Measurements from ENCODE around the gene DDR2.
"Not testable (repeated sequence)": the region's sequence is repeated elsewhere in the genome, so short reads cannot be mapped to it uniquely, and the experiment has no call there.

The DDR2 gene

DNA sequence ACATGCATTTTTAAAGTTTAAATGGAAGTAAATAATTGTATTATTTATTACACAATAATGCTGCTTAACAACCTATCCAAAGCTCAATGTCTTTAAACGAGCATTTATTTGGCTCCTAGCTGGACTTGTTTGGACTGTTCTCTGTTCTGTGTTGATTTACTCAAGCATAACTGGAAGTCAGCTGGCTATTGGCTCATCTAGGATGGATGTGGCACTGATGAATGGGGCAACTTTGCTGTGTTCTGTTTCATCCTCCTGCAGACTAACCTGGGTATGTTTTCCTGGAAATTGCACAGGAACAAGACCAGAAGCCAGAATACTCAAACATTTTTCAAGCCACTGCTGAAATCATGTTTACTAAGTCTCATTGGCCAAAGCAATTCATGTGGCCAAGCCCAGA lies 87.4 kb downstream of the DDR2 start:
- DNase-seq (ENCODE audit: low read depth in 2 of 2, low spot score in 1 of 2): no peak

GRCh38 chr1:162720996-162721395 lies 88.7 kb downstream of the DDR2 start:
- DNase-seq (ENCODE audit: low read depth in 2 of 2, low spot score in 1 of 2): no peak

GRCh38 chr1:162721471-162721870 lies 89.2 kb downstream of the DDR2 start:
- DNase-seq (ENCODE audit: low read depth in 2 of 2, low spot score in 1 of 2): no peak

- DNase-seq (ENCODE audit: low read depth in 2 of 2, low spot score in 1 of 2): no peak
Observed at GRCh38 chr1:162722036-162722435, 89.8 kb downstream of the DDR2 start.

- no peak for DNase-seq (ENCODE audit: low read depth in 2 of 2, low spot score in 1 of 2)
Observed at GRCh38 chr1:162724583-162725120, 92.4 kb downstream of the DDR2 start.

DNA sequence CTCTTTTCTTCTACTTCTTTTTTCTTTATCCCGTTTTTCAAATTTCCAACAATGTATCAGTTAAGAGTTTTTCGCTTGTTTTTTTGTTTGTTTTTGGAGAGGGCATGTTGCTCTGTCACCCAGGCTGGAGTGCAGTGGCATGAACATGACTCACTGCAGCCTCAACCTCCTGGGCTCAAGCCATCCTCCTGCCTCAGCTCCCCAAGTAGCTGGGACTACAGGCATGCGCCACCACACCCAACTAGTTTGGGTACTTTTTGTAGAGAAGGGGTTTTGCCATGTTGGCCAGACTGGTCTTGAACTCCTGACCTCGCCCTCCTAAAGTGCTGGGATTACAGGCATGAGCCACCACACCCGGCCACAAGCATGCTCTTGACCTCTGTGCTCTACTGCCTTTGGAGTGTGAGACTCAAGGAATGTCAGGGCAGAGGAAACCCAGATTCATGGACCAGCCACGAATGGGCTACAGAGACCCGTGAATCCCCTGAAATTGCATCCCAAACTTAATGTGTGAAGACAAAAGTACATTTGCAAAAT lies 93.1 kb downstream of the DDR2 start:
- DNase-seq (ENCODE audit: low read depth in 2 of 2, low spot score in 1 of 2): no peak

GRCh38 chr1:162726555-162726954 lies 94.3 kb downstream of the DDR2 start:
- no peak for DNase-seq (ENCODE audit: low read depth in 2 of 2, low spot score in 1 of 2)

- DNase-seq (ENCODE audit: low read depth in 2 of 2, low spot score in 1 of 2): not testable (repeated sequence)
Observed at GRCh38 chr1:162727493-162727892, 95.2 kb downstream of the DDR2 start.

DNA sequence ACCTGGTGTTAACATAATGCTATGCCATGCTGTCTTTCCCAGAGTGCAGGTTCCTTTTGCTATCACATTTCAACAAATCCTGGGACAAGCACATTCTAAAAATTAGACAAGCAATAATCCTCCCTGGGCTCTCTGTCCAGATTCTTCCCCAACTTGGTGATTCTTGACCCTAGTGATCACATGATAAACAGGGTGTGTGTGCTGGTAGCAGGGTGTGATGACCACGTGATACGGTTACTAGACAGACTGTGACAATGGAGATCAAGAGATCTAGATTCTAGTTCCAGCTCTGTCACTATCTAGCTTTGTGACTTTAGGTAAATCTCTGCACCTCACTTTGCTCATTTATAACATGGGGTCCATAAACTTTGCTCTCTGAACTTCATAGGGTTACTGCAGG lies 96.3 kb downstream of the DDR2 start:
- DNase-seq (ENCODE audit: low read depth in 2 of 2, low spot score in 1 of 2): no peak

GRCh38 chr1:162729195-162729774 lies 97.0 kb downstream of the DDR2 start:
- DNase-seq (ENCODE audit: low read depth in 2 of 2, low spot score in 1 of 2): not testable (repeated sequence)

GRCh38 chr1:162732094-162732493 lies 99.8 kb downstream of the DDR2 start:
- DNase-seq (ENCODE audit: low read depth in 2 of 2, low spot score in 1 of 2): no peak

DNA sequence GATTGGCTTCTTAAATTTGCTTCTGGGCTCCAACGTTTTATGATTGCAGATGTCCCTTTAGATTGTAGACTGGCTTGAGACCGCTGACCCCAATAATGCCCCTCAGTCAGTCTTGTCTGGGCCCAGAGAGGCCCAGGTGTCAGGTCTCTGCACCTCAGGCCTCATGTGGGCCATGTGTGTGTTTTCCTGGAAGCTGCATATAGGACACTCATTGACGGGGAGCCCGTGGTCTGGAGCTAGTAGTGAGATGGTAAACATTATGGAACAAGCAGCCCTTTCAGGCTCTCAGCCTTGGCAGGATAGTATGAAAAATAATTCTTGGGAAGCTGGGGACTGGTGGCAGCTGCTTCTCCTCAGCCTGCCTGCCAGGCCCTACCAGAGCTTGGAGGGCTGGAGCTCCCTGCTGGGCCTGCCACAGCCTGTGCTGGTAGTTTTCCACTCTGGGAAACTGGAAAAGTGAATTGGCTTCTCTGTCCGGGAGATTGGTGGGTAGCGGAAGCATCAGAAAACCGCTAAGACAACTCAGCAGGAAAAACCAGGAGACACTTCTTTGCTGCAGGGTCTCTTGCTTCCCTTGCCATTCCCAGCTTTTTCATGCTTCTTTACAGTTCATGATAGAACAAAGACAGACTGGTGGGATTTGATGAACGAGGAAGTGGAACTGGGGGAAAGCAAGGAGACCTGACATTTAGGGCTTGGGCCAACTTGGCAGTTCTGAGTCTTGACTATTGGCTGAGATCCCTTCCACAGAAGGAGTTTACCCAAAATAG lies 100.5 kb downstream of the DDR2 start:
- DNase-seq (ENCODE audit: low read depth in 2 of 2, low spot score in 1 of 2): no peak

- DNase-seq (ENCODE audit: low read depth in 2 of 2, low spot score in 1 of 2): no peak
Observed at GRCh38 chr1:162733336-162733590, 101.0 kb downstream of the DDR2 start.

DNA sequence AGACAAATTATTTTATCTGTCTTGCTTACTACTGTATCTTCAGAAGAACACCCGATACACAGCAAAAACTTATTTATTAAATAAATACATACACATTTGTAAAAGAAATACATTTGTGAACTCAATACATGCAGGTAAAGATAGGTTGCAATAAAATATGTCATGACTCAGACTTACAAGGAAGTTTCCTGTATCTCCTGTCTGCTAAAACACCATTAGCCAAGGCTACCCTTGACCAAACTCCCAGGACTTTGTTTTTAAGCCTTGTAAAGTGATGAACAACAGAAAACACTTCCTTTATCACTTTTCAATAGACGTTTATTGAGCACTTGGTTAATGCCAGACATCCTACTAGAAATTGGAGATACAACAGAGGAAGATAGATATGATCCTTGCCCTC lies 101.8 kb downstream of the DDR2 start:
- DNase-seq (ENCODE audit: low read depth in 2 of 2, low spot score in 1 of 2): no peak

DNA sequence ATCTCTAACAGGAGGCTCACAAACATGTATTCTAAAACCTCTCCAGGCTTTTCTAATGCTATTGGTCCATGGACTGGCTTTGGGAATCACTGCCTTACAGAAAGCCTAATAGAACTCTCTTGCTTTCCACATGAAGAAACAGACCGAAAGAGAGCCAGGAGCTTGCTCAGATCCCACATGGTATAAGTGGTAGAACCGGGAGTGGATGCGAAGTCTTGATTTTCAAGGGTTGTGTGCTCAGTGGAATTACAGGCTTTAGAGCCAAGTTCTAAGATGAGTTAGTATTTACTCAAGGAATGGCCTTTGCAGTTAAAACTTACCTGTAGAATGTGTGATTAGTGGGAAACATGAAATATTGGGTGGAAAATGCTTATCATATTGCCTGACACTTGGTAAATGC lies 103.9 kb downstream of the DDR2 start:
- no peak for DNase-seq (ENCODE audit: low read depth in 2 of 2, low spot score in 1 of 2)

DNA sequence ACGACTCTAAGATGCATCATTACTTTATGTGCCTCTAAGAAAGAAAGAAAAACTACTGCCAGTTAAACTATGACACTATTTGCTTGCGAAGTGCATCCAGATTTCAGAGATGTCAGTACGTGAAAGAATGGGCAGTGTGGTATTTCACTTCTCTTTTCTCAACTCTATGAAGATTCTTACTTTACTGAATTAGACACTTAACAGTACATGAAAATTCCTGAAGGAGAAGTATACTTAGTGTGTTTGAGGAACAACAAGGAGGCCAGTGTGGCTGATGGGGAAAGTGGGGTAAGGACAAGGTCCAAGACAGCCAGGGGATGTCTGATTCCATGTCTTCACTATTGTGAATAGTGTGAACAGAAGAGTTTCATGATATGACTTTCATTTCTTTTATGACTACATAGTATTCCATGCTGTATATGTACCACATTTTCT lies 104.4 kb downstream of the DDR2 start:
- DNase-seq (ENCODE audit: low read depth in 2 of 2, low spot score in 1 of 2): no peak

GRCh38 chr1:162740755-162741154 lies 108.5 kb downstream of the DDR2 start:
- no peak for DNase-seq (ENCODE audit: low read depth in 2 of 2, low spot score in 1 of 2)

DNA sequence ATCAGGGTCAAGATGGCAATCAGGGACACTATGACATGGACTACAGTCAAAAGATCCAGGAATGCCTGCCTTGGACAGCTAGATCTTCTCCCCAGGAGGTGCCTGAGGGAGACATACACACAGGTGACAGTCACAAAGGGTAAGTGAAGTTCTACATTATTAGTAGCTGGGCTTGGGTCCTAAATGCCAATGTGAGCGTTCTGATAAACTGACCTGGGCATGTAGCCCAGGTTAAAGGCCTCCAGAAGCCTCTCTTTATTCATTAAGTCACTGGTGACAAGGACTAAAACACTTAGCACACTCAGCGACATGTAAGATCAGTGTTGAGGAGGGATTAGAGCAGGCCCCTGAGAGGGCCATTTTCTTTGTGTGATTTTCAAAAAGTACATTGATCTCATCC lies 109.3 kb downstream of the DDR2 start:
- no peak for DNase-seq (ENCODE audit: low read depth in 2 of 2, low spot score in 1 of 2)

DNA sequence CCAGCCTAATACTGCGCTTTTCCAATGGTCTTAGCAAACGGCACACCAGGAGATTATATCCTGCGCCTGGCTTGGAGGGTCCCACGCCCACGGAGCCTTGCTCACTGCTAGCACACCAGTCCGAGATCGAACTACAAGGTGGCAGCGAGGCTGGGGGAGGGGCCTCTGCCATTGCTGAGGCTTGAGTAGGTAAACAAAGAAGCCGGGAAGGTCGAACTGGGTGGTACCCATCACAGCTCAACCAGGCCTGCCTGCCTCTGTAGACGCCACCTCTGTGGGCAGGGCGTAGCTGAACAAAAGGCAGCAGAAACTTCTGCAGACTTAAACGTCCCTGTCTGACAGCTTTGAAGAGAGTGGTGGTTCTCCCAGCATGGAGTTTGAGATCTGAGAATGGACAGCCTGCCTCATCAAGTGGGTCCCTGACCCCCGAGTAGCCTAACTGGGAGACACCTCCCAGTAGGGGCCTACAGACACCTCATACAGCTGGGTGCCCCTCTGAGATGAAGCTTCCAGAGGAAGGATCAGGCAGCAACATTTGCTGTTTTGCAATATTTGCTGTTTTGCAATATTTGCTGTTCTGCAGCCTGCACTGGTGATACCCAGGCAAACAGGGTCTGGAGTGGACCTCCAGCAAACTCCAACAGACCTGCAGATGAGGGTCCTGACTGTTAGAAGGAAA lies 114.1 kb downstream of the DDR2 start:
- DNase-seq (ENCODE audit: low read depth in 2 of 2, low spot score in 1 of 2): not testable (repeated sequence)

DNA sequence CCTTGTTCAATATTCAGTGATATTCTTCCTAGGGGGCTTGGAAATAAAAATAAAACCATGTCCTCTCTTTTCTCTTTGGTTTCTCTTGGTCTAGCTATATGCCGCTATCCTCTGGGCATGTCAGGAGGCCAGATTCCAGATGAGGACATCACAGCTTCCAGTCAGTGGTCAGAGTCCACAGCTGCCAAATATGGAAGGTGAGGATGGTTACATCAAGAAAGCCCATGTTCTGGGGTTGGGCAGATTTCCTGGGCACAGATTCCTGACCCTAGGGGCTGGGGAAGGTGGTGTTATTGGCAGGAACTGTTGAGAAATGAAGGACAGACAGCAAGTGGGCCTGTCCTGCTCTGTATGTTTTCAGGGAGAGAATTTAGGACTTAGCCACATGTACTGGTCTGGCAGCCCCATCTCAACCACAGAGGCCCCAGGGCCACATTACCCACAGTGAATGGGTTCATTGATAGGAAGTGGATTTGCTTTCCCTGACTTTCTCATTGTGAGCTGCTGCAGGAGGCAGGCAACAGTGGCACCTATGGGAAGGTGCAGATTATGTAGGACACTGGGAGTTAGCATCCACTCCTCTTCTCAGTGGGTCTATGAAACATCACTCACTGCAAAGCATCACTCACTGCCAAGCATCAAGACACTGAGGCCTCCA lies 120.9 kb downstream of the DDR2 start:
- no peak for DNase-seq (ENCODE audit: low read depth in 2 of 2, low spot score in 1 of 2)

DNA sequence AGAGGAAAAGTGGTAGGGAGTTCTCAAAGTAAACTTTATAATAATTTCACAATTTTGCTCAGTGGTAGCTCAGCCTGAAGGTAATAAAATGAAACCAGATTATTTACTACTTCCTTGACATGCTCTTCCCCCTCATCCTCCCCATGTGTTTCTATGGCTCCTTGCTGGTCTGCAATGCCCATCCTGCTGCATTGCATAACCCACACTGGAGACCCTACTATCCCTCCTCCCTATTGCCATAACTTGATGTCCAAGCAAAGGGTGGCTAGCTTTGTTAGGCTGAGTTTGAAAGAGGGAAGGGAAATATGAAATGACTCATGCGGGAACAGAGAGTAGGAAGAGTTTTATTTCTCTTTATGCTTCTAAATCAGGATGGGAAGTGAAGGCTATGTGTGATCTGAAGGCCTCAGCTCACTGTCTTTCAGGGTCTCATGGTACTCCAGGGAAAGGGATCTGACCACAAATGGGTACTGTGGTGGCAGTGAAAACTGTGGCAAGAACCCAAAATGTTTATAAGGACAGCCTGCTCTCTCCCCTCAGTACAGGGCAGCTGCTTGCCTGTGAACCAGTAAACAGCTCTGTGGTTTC lies 121.8 kb downstream of the DDR2 start:
- no peak for DNase-seq (ENCODE audit: low read depth in 2 of 2, low spot score in 1 of 2)

Data from stimulated activated CD8-positive, alpha-beta memory T cell treated with anti-CD3 and anti-CD28 coated beads, Interleukin-4, amount 100 ng/mL, for 4 hours (primary cell).